ENCODE results near the gene EXOSC7.

Gene EXOSC7

DNA sequence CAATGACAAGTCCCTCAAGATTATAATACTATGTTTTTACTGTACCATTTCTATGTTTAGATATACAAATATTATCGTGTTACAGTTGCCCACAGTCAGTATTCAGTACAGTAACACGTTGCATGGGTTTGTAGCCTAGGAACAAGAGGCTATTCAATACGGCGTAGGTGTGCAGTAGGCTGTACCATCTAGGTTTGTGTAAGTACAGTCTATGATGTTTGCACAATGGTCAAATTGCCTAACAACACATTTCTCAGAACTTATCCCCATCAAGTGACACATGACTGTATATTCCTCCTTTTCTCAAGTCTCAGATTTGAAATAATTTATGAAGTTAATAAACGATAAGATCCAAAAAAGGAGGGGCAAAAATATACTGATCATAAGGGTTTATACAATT, 21.7 kb upstream of the EXOSC7 start:
- TF ChIP-seq, protein P1, sequence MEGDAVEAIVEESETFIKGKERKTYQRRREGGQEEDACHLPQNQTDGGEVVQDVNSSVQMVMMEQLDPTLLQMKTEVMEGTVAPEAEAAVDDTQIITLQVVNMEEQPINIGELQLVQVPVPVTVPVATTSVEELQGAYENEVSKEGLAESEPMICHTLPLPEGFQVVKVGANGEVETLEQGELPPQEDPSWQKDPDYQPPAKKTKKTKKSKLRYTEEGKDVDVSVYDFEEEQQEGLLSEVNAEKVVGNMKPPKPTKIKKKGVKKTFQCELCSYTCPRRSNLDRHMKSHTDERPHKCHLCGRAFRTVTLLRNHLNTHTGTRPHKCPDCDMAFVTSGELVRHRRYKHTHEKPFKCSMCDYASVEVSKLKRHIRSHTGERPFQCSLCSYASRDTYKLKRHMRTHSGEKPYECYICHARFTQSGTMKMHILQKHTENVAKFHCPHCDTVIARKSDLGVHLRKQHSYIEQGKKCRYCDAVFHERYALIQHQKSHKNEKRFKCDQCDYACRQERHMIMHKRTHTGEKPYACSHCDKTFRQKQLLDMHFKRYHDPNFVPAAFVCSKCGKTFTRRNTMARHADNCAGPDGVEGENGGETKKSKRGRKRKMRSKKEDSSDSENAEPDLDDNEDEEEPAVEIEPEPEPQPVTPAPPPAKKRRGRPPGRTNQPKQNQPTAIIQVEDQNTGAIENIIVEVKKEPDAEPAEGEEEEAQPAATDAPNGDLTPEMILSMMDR (IDR thresholded peaks at IDR 0.05) = no peak
- no peak for TF ChIP-seq ZFX (IDR thresholded peaks at IDR 0.05; ENCODE audit: borderline replicate concordance)
- no peak overlapping the region for H3K27ac ChIP-seq

DNA sequence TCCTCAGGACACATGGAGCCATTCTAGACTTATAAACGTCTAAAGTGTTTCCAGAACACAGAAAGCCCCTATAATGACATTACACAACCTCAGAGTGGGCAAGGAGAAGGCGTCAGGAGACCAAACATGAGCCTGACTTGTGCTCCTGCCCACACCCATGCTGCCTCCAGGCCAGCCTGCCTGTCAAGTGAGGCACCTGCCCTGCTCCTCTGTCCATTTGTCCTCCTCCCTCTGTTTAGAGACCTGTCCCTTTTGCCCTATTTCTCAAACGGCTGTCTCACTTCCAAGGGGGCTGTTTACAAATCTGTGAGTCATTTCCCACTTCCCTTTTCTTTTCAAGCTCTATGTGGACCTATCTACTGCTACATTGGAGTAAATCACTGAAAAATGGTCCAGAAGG, 21.1 kb upstream of the EXOSC7 start:
- no peak overlapping the region for H3K27ac ChIP-seq

DNA sequence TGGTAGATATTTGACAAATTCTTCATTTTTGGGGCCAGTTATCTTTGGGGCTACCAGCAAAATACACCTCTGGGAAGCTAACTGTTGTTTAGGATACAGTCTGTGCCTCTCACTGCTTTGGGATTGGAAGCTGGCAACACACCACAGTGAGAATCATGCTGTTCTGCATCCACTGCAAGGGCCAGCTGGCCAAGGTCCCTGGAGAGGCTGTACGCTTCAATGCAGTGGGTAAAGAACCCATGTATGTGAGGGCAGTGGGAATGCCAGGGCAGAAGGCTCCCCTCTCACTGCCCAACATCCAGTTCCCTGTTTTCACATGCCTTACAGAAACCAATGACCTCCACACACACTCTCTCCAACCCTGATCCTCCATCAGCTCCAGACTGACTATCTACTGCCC, 20.1 kb upstream of the EXOSC7 start:
- TF ChIP-seq ZFX (IDR thresholded peaks at IDR 0.05; ENCODE audit: borderline replicate concordance) = no peak
- TF ChIP-seq, protein P1 (IDR thresholded peaks at IDR 0.05) = no peak
- no peak overlapping the region for H3K27ac ChIP-seq

More for the DNA sequence above, 21.1 kb upstream of the EXOSC7 start:
- TF ChIP-seq, protein P1 (IDR thresholded peaks at IDR 0.05) = no peak
- no peak for TF ChIP-seq ZFX (IDR thresholded peaks at IDR 0.05; ENCODE audit: borderline replicate concordance)

DNA sequence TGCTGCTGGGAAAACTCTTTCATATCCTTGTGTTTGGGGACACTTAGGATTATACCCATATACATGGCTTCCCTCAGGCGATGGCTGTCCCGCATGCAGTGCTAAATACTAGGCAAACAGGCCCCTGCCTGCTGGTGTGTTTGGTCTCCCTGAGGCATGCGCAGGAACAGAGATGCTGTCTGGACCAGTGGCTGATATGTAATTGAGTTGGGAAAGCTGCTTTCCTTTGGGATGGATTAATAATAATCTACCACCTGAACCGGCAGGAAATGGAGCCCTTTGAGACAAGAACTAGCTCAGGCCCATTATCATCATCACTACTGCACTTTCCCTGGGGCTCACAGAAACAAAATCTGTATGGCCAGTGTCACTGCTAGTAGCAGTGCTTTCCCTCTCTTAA, 18.1 kb upstream of the EXOSC7 start:
- H3K27ac ChIP-seq = no peak overlapping the region
- TF ChIP-seq, protein P1 (IDR thresholded peaks at IDR 0.05) = no peak
- no peak for TF ChIP-seq ZFX (IDR thresholded peaks at IDR 0.05; ENCODE audit: borderline replicate concordance)

DNA sequence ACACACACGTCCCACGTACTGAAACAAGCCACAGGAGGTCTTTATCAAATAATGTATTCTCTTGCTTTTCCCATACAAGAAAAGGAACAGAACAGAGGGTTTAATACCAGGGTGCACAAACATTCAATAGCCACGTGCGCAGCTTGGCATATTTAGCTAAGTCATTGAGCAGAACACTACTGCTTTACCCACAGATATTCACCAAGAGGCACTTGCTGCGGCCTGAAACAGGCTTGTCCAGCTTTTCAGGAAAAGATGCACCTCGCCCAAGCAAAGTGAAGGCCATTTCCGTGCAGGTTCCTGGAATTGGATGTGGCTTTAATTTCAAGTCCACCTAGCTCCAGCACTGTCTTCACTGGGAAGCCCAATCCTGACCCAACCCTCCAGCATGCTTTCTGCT, 17.7 kb upstream of the EXOSC7 start:
- TF ChIP-seq, protein P1 (IDR thresholded peaks at IDR 0.05) = no peak
- no peak for TF ChIP-seq ZFX (IDR thresholded peaks at IDR 0.05; ENCODE audit: borderline replicate concordance)

DNA sequence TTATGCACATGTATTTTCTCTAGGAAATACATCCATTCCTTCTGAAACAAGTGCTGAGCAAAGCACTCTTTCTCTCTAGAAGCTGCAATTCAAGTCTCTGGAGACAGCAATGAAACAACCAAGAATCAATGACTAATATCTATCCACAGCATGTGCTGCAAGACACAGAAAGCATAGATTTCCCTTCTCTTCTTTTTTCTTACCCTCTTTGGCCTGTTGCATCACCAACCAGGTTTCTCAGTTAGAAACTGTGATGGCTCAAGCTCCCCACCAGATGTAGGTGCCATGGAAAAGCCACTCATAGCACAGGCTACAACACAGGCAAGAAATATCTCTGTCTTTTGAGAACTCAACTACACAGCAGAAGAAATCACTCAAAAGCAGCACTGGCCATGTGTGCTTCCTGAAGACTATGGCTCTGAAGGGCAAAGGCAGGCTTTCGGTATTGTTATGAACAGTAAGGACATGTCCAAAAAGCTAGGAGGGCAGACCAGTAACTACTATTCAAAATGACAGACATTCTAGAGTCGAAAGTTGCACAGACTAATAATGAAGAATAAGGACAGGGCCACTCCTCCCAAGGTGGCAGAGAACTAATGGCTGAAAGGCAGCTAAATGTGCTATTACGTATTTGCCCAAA, 15.5 kb upstream of the EXOSC7 start:
- TF ChIP-seq ZFX (IDR thresholded peaks at IDR 0.05; ENCODE audit: borderline replicate concordance) = no peak
- TF ChIP-seq, protein P1 (IDR thresholded peaks at IDR 0.05) = no peak
- no peak overlapping the region for H3K27ac ChIP-seq

More for the DNA sequence above, 17.7 kb upstream of the EXOSC7 start:
- H3K27ac ChIP-seq = no peak overlapping the region

DNA sequence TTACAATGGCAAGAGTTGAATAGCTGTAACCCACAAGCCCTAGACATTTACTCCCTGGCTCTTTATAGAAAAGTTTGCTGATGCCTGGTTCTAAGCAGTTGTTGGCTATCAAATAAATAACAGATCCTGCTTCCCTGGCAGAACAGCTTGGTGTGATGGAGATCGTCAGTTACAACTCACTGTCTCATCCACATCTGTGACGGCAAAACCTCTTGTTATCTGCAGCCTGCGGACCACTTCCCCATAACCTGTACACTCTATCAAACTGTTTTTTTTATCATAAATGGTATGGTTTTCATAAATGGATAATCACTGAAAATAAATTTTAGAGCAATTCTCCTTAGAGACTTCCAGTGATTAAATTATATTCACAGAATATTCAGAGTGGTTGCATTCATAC, 14.2 kb upstream of the EXOSC7 start:
- no peak overlapping the region for H3K27ac ChIP-seq
- TF ChIP-seq, protein P1 (IDR thresholded peaks at IDR 0.05) = no peak
- no peak for TF ChIP-seq ZFX (IDR thresholded peaks at IDR 0.05; ENCODE audit: borderline replicate concordance)
